Measurements from ENCODE around the gene CARM1.
"Not testable (repeated sequence)": the region's sequence is repeated elsewhere in the genome, so short reads cannot be mapped to it uniquely, and the experiment has no call there.

CARM1 gene

GRCh38 chr19:10848230-10848856, 23.0 kb upstream of the CARM1 start, which contains the start of gene C19orf38:
TSS of gene C19orf38 (plus strand) at chr19:10848415. CDS start at chr19:10848509, 94 bp downstream.
- DNase-seq, result no peak

DNA sequence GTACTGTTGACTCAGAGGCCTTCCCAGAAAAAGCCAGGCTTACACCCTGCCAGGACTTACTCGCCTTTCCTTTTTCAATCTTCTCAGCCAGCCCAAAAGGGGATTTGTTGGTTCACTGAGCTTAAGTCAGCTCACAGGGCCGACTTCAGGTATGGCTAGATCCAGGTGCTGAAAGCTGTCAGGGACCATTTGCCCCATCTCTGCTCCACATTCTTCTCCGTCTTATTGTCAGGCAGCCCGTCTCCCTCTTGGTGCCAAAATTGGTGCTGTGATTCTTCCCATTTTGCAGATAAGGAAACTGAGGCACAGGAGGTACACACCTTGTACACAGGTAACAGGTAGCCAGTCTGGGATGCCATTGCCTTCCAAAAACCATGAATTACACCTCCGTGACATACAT, 20.7 kb upstream of the CARM1 start:
- DNase-seq, result no peak

GRCh38 chr19:10852098-10852800, 19.1 kb upstream of the CARM1 start:
- DNase-seq, result peak; percentile 7

DNA sequence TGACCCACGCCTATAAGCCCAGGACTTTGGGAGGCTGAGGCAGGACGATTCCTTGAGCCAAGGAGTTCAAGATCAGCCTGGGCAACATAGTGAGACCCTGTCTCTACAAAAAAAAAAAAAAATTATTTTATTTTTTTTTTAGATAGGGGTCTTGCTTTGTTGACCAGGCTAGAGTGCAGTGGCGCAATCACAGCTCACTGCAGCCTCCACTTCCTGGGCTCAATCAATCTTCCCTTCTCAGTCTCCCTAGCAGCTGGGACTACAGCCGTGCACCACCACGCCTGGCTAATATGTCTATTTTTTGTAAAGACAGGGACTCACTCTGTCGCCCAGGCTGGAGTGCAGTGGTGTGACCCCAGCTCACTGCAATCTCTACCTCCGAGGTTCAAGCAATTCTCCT, 18.4 kb upstream of the CARM1 start:
- no peak for DNase-seq

DNA sequence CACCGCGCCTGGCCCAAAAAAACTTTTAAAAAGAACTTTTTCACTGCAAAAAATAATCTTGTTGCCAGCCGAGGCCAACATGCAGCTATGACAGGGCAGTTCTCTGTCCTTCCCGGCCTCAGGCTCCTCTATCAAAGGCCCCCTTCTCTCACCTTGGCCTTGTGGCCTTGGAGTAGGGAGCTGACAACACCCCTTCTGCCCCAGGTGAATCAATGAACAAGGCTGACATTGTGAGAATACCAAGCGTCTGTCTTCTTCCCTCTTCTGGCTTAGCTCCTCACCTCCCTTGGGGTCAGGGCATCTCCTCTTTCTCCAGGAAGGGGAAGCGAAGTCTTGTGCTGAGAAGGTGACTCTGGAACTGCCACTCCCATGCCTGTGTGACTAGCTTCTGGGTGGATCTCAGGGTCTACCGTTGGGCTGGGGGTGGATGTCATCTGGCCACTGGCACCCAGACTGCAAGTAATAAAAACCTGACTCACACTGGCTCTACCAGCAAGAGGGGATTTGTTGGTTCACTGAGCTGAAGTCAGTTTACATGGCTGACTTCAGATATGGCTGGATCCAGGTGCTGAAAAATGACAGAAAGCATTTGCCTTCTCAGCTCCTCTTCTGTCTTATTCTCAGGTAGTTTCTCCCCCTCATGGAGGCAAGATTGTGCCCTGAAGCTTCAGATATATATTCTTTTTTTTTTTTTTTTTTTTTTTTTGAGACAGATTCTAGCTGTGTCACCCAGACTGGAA, 16.8 kb upstream of the CARM1 start:
- DNase-seq, result no peak

- DNase-seq, result no peak
Measured at GRCh38 chr19:10855879-10856522, 15.4 kb upstream of the CARM1 start.

DNA sequence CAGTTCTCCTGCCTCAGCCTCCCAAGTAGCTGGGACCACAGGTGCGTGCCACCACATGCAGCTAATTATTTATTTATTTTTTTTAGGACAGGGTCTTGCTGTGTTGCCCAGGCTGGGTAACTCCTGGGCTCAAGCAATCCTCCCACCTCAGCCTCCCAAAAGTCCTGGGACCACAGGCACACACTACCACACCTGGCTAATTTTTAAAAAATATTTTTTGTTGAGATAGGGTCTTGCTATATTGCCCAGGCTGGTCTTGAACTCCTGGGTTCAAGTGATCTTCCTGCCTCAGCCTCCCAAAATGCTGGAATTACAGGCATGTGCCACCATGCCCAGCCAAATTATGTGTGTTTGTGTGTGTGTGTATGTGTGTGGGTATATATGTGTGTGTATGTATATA, 14.5 kb upstream of the CARM1 start:
- DNase-seq, result not testable (repeated sequence)

DNA sequence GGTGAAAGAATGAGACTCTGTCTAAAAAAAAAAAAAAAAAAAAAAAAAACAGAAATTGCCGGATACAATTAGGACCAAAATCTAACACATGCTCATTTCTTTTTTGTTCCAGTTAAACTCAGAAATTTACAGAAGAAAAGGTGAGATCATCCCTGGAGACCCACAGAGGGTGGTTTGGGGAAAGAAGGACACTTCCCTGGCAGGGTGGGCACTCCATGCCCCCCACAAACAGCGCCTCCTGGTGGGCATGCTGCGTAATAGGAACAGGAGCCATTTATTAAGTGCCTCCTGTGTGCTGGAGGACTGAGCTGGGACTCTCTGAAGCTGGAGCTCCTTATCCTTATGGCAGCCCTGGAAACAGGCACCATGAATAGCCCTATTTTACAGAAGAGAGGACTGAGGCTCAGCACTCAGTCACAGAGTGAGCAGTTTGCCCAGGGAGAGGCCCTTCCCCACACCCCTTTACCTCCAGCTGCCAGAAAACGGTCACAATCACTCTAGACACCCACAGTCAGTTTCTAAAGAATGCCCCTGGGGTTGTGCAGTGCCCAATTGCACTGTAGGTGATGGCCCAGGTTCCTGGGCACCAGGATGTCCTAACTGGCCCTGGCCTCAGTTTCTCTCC, 13.0 kb upstream of the CARM1 start:
- no peak for DNase-seq

GRCh38 chr19:10861103-10861651, 10.2 kb upstream of the CARM1 start:
- no peak for DNase-seq

DNA sequence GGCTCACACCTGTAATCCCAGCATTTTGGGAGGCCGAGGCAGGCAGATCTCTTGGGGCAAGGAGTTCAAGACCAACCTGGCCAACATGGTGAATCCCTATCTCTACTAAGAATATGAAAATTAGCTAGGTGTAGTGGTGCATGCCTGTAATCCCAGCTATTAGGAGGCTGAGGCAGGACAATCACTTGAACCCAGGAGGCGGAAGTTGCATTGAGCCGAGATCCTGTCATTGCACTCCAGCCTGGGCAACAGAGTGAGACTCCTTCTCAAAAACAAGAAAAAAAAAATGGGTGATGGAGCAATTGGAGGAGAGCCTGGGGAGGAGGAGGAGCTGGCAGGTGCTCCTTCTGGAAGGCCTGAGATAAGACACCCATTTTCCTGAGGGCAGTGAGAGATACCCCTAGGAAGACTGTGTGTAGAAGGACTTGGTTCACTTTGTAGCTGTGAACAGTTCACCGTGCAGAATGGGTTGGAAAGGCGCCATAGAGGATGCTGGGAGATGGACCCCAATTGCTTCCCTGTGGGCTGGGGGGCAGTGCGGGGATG, 8.7 kb upstream of the CARM1 start:
- DNase-seq, result no peak

DNA sequence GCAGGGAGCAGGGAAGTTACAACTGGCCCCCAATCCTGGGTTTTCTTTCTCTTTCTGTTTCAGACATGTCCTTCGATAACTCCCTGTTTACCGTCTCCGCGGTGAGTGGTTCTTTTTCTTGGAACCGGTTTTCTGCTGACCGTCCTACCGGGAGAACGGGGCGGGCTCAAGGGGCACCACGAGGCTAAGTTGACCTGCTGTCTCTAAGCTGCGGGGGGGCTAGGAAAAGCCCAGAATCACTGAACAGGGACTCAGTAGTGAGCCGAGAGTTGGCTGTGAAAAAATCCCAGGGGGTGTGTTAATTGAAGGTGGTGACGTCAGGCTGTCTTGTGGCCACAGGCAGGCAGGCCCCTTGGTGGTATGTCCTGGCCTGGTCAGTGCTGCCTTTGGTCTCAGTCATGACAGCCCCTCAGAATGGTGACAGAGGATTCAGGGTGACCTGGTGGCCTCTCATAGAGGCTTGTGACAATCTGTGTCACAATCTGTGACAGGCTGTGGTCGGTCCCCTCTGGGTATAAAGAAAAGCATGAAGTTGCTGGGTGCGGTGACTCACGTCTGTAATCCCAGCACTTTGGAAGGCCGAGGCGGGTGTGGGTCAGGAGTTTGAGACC, 8.1 kb upstream of the CARM1 start:
- peak; percentile 68 for DNase-seq

DNA sequence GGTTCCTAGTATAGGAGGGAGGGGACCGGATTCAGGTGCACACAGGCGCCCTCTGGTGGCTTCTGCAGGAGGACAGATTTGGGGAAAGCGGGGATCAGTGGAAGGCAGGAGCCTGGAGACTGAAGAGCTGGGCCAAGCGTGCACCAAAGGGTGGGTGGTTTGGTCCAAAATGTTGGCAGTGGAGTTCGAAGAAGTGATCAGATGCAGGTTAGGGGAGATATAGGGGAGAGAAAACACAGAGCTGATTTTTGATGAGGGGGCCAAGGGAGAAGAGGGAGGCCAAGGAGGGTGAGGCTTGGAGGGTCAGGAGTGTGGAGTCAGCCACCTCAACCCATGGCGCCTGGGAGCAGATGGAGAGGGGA, 6.8 kb upstream of the CARM1 start:
- DNase-seq, result peak; percentile 64

GRCh38 chr19:10866495-10866894, 4.9 kb upstream of the CARM1 start:
- no peak for DNase-seq

DNA sequence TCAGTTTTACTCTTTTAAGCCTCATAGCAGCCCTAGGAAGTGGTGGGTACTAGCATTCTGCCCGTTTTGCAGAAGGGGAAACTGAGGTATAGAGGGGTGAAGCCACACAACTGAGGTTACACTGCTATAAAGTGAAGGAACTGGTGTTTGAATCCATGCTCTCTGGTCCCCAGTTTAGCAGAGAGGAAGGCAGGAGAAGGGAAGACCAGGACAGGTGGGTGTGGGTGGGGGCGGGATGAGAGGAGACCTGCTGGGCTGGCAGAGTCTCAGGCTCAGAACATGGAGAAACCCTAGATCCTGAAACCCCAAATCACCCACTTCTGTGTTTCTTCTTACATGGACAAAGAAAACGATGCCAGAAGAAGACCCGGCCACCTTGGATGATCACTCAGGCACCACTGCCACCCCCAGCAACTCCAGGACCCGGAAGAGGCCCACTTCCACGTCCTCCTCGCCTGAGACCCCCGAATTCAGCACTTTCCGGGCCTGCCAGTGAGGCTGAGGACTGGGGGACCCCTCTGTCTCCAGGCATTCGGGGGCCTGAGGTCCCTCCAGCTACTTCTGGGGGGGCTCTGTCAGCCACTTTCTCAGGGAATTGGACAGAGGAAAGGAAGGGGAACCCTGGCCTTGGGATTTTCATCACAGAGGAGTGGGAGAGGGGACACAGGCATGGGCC, 2.3 kb upstream of the CARM1 start:
- DNase-seq, result no peak

DNA sequence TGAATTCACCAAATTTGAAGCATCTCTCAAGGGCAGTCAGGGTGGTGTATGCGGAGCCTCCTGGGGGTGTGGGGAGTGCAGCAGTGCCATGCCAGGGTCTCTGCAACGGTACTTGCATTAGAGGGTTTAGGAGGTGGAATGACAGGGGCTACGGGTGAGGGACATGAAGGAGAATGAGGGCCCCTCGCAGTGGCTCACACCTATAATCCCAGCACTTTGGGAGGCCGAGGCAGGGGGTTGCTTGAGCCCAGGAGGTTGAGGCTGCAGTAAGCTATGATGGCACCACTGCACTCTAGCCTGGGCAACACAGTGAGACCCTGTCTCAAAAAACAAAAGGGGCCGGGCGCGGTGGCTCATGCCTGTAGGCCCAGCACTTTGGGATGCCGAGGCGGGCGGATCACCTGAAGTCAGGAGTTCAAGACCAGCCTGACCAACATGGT, 1.5 kb upstream of the CARM1 start:
- not testable (repeated sequence) for DNase-seq

DNA sequence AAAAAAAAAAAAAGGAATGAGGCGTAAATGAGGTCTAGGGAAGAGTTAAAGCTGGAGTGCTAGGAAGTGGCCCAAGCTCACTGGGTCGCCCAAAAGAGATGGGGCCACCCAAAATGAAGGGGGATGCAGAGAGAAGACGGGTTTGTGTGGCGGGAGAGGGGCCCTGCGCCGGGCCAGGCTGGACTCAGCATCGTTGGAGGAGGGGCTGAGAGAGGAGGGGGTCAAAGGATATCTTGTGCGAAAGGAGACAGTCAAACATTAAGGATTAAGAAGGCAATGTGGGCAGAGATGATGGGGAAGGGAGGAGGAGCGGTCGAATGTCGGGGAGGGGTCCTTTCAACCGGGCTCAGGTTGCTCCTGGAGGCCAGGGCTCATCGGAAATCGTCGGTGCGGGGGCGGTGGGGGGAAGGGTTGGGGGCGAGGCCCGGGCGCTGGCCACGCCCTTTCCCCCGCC, 825 bp upstream of the CARM1 start:
- DNase-seq, result no peak

DNA sequence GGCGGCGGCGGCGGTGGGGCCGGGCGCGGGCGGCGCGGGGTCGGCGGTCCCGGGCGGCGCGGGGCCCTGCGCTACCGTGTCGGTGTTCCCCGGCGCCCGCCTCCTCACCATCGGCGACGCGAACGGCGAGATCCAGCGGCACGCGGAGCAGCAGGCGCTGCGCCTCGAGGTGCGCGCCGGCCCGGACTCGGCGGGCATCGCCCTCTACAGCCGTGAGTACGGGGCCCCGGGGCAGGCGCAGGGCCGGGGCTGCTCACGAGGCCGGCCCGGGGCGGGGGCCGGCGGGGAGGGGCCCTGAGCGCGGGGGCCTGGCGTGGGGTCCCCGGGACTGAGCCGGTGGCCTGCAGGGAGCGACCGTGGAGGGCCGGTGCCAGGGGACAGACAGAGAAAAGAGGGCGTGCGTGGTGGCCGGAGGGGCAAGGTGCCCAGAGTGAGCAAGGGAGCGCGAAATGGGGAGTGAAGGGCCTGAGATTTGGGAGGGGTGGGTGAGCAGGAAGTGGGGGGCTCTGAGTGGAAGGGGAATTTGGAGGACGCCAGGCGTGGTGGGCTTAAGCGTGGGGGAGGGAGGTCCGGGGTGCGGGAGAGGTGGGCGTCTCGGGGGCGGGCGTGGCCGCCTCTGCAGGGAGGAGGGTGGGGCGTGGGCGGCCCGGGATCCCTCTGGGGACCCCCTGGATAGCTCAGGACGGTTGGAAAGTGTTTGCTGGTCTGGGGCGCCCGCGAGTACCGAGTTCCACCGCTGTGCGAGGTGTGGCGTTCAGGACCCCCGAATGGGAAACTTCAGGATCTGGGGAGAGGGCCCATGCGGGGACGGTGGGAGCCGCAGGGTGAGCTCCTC, 575 bp downstream of the CARM1 start:
- DNase-seq, result no peak

- no peak for DNase-seq
Measured at GRCh38 chr19:10872546-10873107, 1.3 kb downstream of the CARM1 start.

DNA sequence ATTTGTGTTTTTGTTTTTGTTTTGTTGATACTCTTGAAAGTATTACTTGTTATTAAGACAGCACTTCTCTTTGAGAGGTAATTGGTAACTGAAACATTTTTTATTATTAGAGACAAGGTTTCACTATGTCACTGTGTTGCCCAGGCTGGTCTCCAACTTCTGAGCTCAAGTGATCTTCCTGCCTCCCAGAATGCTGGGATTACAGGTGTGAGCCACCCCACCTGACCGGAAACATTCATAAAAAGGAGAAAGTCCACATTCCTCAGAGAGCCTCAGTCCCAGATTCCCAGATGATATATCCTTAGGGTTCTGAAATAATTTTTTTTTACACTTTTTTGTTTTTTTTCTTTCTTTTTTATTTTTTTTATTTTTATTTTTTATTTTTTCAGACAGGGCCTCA, 2.7 kb downstream of the CARM1 start:
- DNase-seq, result no peak

Data from T1000 (cell line).